OCI-LY3 (cell line): Measurements from ENCODE around the gene PHC1.
A peak's percentile ranks its signal among the peaks of the same experiment; 100 is the strongest.

Experiments
- H2AFZ ChIP-seq: fragments of 200-600, 300-600 bp; shearing (Covaris generic); 2 replicates; pipeline ENCODE4 v1.6.0; 2014; ENCODE audit warnings: antibody characterized with exemption, low read depth, low read length
- H3K27ac ChIP-seq: fragments of 200-600, 300-600 bp; sonication (generic); 2 replicates; pipeline ENCODE4 v1.5.1; 2014; ENCODE audit warnings: mild to moderate bottlenecking, low read length, moderate library complexity, mixed read lengths
- H3K27me3 ChIP-seq: fragments of 200-600, 300-600 bp; sonication (generic); 2 replicates; pipeline ENCODE4 v1.6.1; 2014; ENCODE audit warnings: low read depth, low read length, mixed read lengths
- H3K36me3 ChIP-seq: fragments of 200-600, 300-600 bp; sonication (generic); replicated peaks from 2 replicates; pipeline ENCODE3; 2014; ENCODE audit warnings: low read depth, low read length, mixed read lengths
- H3K4me1 ChIP-seq: fragments of 300-600, 200-600 bp; sonication (generic); 2 replicates; pipeline ENCODE4 v1.6.1; 2014; ENCODE audit warnings: low read length, mixed read lengths
- H3K4me2 ChIP-seq: fragments of 200-600, 300-600 bp; sonication (generic); 2 replicates; pipeline ENCODE4 v1.6.1; 2014; ENCODE audit warnings: low read length, mixed read lengths
- H3K4me3 ChIP-seq: fragments of 300-600, 200-600 bp; sonication (generic); 2 replicates; pipeline ENCODE4 v1.5.1; 2014; ENCODE audit warnings: antibody characterized with exemption, mild to moderate bottlenecking, low read length, moderate library complexity
- H3K79me2 ChIP-seq: fragments of 300-600, 200-600 bp; shearing (Covaris generic); 2 replicates; pipeline ENCODE4 v1.6.1; 2014; ENCODE audit warnings: mild to moderate bottlenecking, low read length, mixed read lengths
- H3K9ac ChIP-seq: fragments of 300-600, 200-600 bp; shearing (Covaris generic); 2 replicates; pipeline ENCODE4 v1.6.0; 2014; ENCODE audit warnings: mild to moderate bottlenecking, low read length, moderate library complexity
- H3K9me3 ChIP-seq: fragments of 200-600, 300-600 bp; shearing (Covaris generic); 2 replicates; pipeline ENCODE4 v1.6.1; 2014; ENCODE audit warnings: low read length, mixed read lengths; ENCODE audit not compliant: insufficient read depth
- H4K20me1 ChIP-seq: fragments of 200-600, 300-600 bp; sonication (generic); 2 replicates; pipeline ENCODE4 v1.6.1; 2016; ENCODE audit warnings: low read length, mixed read lengths; ENCODE audit not compliant: insufficient read depth
- CTCF ChIP-seq: fragments of 200-600, 300-600 bp; sonication (generic); IDR thresholded peaks from 2 replicates; pipeline ENCODE4 v1.5.1; 2014; ENCODE audit warnings: antibody characterized with exemption, low read length, low read depth
- EZH2phosphoT487 ChIP-seq: fragments of 200-600 bp; shearing (Covaris generic); IDR thresholded peaks from 2 replicates; pipeline ENCODE4 v1.6.1; 2018; ENCODE audit warnings: antibody characterized with exemption, mixed run types, low read depth

The PHC1 gene

GRCh38 chr12:8904665-8905064 is 9.6 kb upstream of the PHC1 start:
- H3K36me3 ChIP-seq: no peaks in the 10 kb centered on the region
- no peaks in the 10 kb centered on the region for H3K27me3 ChIP-seq
- H2AFZ ChIP-seq: no peak overlapping the region
- no peaks in the 10 kb centered on the region for H4K20me1 ChIP-seq
- peak overlapping the region; percentile 54 for H3K4me2 ChIP-seq
- no peak overlapping the region for H3K9ac ChIP-seq
- H3K9me3 ChIP-seq: 0 out of 2 replicates have a peak, but pooled peaks cover 4% of the 10 kb centered on the region
- H3K4me3 ChIP-seq: 0 out of 2 replicates have a peak overlapping the region, but pooled peaks have one; percentile 7
- peaks cover 33% of the 10 kb centered on the region for H3K4me1 ChIP-seq
- H3K79me2 ChIP-seq: no peaks in the 10 kb centered on the region
- no peak overlapping the region for H3K27ac ChIP-seq
- TF ChIP-seq EZH2phosphoT487: no peak
- no peak for TF ChIP-seq CTCF

- H3K27ac ChIP-seq: no peak overlapping the region
- H3K4me2 ChIP-seq: no peak overlapping the region
- H3K4me1 ChIP-seq: peaks cover 33% of the 10 kb centered on the region
- 0 out of 2 replicates have a peak, but pooled peaks cover 4% of the 10 kb centered on the region for H3K9me3 ChIP-seq
- H3K79me2 ChIP-seq: no peaks in the 10 kb centered on the region
- H3K9ac ChIP-seq: no peak overlapping the region
- no peaks in the 10 kb centered on the region for H3K27me3 ChIP-seq
- no peak for TF ChIP-seq EZH2phosphoT487
- TF ChIP-seq CTCF: no peak
- H3K4me3 ChIP-seq: no peak overlapping the region
- H2AFZ ChIP-seq: no peak overlapping the region
- no peaks in the 10 kb centered on the region for H4K20me1 ChIP-seq
- H3K36me3 ChIP-seq: no peaks in the 10 kb centered on the region
Observed at GRCh38 chr12:8905546-8905945, 8.8 kb upstream of the PHC1 start.

GRCh38 chr12:8906266-8907180 is 7.8 kb upstream of the PHC1 start:
- no peak overlapping the region for H3K4me2 ChIP-seq

More at GRCh38 chr12:8906266-8907180, 7.8 kb upstream of the PHC1 start:
- Histone ChIP-seq H3K9me3 (0 out of 2 replicates have a peak, but pooled peaks cover 4% of the 10 kb centered on the region), H3K9ac (no peak overlapping the region), H3K27me3 (no peaks in the 10 kb centered on the region), H3K36me3 (no peaks in the 10 kb centered on the region), H3K27ac (no peak overlapping the region), H4K20me1 (no peaks in the 10 kb centered on the region), H3K4me3 (no peak overlapping the region), H3K4me1 (peaks cover 33% of the 10 kb centered on the region), H2AFZ (no peak overlapping the region), H3K79me2 (no peaks in the 10 kb centered on the region)
- TF ChIP-seq CTCF: no peak
- no peak for TF ChIP-seq EZH2phosphoT487
